Measurements from ENCODE around the gene RNF212.

- TF ChIP-seq CTCF (IDR thresholded peaks at IDR 0.05; ENCODE audit: insufficient read depth, low read length) = peak; percentile 67
- TF ChIP-seq REST (IDR thresholded peaks at IDR 0.05; ENCODE audit: insufficient replicate concordance, low read depth) = no peak
These were observed 40.4 kb downstream of the RNF212 start for GRCh38 chr4:1072830-1073446.

Data from HL-60 (cell line).